HG02623 (cell line): ENCODE results near the gene TMLHE.
A peak's percentile ranks its signal among the peaks of the same experiment; 100 is the strongest.
"Not testable (repeated sequence)": the region's sequence is repeated elsewhere in the genome, so short reads cannot be mapped to it uniquely, and the experiment has no call there.

Experiments used
- ATAC-seq: cut with Tn5 transposase; IDR thresholded peaks from one replicate; pipeline ENCODE4 v1.9.1; 2021; ENCODE audit warnings: moderate library complexity; ENCODE audit not compliant: unreplicated experiment

The TMLHE gene

GRCh38 chrX:155505296-155505695 is 107.5 kb downstream of the TMLHE start:
- ATAC-seq: no peak

GRCh38 chrX:155495134-155495533 is 117.6 kb downstream of the TMLHE start:
- ATAC-seq: not testable (repeated sequence)

DNA sequence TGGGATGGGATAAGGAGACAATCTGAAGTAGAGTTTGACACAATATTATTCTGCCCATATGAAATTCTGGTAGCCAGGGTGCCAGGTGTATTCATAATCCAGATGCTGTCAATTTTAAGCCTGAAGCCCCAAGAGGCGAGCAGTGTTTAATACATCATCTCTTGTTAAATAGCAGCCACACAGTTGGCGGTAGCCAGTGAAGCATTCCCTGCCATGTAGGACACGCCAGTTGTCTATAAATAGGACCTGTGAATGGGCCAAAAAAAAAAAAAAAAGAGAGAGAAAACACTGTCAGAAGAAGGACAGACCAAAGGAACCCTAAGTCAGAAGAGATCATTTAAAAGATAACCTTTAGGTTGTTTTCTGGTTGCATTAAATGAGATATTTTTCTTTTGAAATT is 121.3 kb downstream of the TMLHE start:
- ATAC-seq: not testable (repeated sequence)

DNA sequence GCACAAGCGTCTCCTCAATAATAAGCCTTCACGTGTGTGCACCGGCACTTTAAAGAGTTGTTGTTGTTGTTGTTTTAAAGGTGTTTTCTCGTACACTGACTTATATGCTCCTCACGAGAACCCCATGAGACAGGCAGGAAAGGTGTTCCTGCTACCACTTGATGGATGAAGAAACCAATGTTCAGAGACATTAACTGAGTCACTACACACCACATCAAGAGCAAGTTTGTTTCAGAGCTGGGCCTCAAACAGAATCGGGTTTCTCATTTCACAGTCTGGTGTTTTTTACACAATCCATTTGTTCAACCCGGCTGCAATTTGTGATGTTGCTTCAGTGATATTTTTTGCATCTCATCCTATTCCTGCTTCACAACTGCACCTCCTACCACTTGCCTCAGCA is 135.6 kb downstream of the TMLHE start:
- ATAC-seq: not testable (repeated sequence)

GRCh38 chrX:155466269-155466938 is 146.3 kb downstream of the TMLHE start:
- ATAC-seq: peak; percentile 45

GRCh38 chrX:155460501-155460900 is 152.3 kb downstream of the TMLHE start:
- ATAC-seq: not testable (repeated sequence)

GRCh38 chrX:155458471-155458870 is 154.3 kb downstream of the TMLHE start, which contains the start of gene F8A3:
Gene F8A3 (minus strand): TSS chrX:155458620. CDS start chrX:155458600, 20 bp downstream.
- ATAC-seq: peak; percentile 80

GRCh38 chrX:155457761-155458447 is 154.8 kb downstream of the TMLHE start:
- peak; percentile 49 for ATAC-seq

DNA sequence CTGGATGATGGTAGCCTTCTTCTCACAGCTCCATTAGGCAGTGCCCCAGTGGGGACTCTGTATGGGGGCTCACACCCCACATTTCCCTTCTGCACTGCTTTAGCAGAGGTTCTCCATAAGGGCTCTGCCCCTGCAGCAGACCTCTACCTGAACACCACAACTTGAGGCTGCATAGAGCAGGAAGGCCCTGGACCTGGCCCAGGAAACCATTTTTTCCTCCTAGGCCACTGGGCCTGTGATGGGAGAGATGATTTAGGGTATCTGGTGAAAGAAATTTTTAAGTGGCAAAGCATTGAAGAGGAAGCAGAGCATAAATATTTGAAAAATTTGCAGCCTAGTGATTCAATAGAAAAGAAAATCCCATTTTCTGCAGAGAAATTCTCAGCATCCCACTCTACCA is 171.7 kb downstream of the TMLHE start:
- ATAC-seq: no peak
